Sciatic nerve (tissue), 1 donor: ENCODE measurements around the gene RHNO1. TPM values are rescaled to one million over a fixed set of nuclear protein-coding genes. Genes with fewer than 3 reads are reported as not detected.

Experiments used
- total RNA-seq: library from RNA; stranded (reverse); fragmentation: NEBNext Ultra II Directional; extraction: Animal tissue kit (Norgen Biotek cat#: 25700); gene quantifications from one replicate; pipeline ENCODE4 v1.2.1, GENCODE V29; 2021
- donor health status: DM: no; HTN: no; CAD: no.

Gene RHNO1
- total RNA-seq, 1 donor from 2014 or later: 14.9 TPM

Other genes with a start within 250 kb of the RHNO1 start
- gene FKBP4, start 82.3 kb upstream of the RHNO1 start, total RNA-seq: 63.9 TPM
- 47.8 TPM for gene ITFG2, start 64.6 kb upstream of the RHNO1 start, total RNA-seq
- gene NRIP2, start 42.2 kb upstream of the RHNO1 start, total RNA-seq: 73.4 TPM
- gene TEX52, start 20.2 kb upstream of the RHNO1 start, total RNA-seq: not detected
- 0.18 TPM for gene FOXM1, start within 50 bp of the RHNO1 start, total RNA-seq
- 38.8 TPM for gene TULP3, start 13.7 kb downstream of the RHNO1 start, total RNA-seq
- gene TEAD4, start 82.2 kb downstream of the RHNO1 start, total RNA-seq: 30.1 TPM
- gene TSPAN9, start 200.2 kb downstream of the RHNO1 start, total RNA-seq: 37.5 TPM